ENCODE data around the gene FER. TPM values are rescaled to one million over a fixed set of nuclear protein-coding genes. Genes with fewer than 3 reads are reported as not detected.

FER gene
- total RNA-seq, 2 experiments from 2014 or later = 9.4 to 10.0 TPM

GRCh38 chr5:109143031-109143430 lies 395.3 kb downstream of the FER start:
- no peak for DNase-seq (ENCODE audit: low spot score)
- no peaks in the 10 kb centered on the region for H4K20me1 ChIP-seq (ENCODE audit: insufficient read depth, low read length)
- H3K4me2 ChIP-seq (ENCODE audit: low read length) = no peak overlapping the region
- no peaks in the 10 kb centered on the region for H3K9me3 ChIP-seq (ENCODE audit: low read length)
- no peaks in the 10 kb centered on the region for H3K36me3 ChIP-seq (ENCODE audit: insufficient read depth, low read length)
- no peak overlapping the region for H3K27ac ChIP-seq (ENCODE audit: low read depth, low read length, poor library complexity, severe bottlenecking)
- TF ChIP-seq CTCF (conservative IDR thresholded peaks at IDR 0.05; ENCODE audit: low read length) = no peak
- no peak for TF ChIP-seq EZH2phosphoT487 (IDR thresholded peaks at IDR 0.05; ENCODE audit: borderline replicate concordance, low read depth, low read length)
- no peak overlapping the region for H2AFZ ChIP-seq (ENCODE audit: low read length)
- H3K79me2 ChIP-seq (ENCODE audit: insufficient read depth, low read depth, low read length) = no peaks in the 10 kb centered on the region
- no peak overlapping the region for H3K4me3 ChIP-seq (ENCODE audit: low read depth, low read length, poor library complexity, severe bottlenecking)
- POLR2A ChIA-PET = no interaction called here
- BruUV-seq (replicated peaks) = no TSS peak
- H3K9me2 ChIP-seq (ENCODE audit: insufficient read depth, low read length) = no peaks in the 10 kb centered on the region
- intact Hi-C loops (cut with micrococcal nuclease; ENCODE audit: unreplicated experiment) = no loop called here
- CTCF ChIA-PET (ENCODE audit: unreplicated experiment) = no interaction called here
- H3K4me1 ChIP-seq (ENCODE audit: insufficient read depth, low read length, poor library complexity, severe bottlenecking) = no peaks in the 10 kb centered on the region

GRCh38 chr5:109145139-109145538 lies 397.4 kb downstream of the FER start:
- CTCF ChIA-PET (ENCODE audit: unreplicated experiment) = no interaction called here

More at GRCh38 chr5:109145139-109145538, 397.4 kb downstream of the FER start:
- Histone ChIP-seq H3K9me2 (ENCODE audit: insufficient read depth, low read length) (no peaks in the 10 kb centered on the region), H3K9me3 (ENCODE audit: low read length) (no peaks in the 10 kb centered on the region), H3K27ac (ENCODE audit: low read depth, low read length, poor library complexity, severe bottlenecking) (no peak overlapping the region), H4K20me1 (ENCODE audit: insufficient read depth, low read length) (no peaks in the 10 kb centered on the region), H3K36me3 (ENCODE audit: insufficient read depth, low read length) (no peaks in the 10 kb centered on the region), H2AFZ (ENCODE audit: low read length) (no peak overlapping the region), H3K4me1 (ENCODE audit: insufficient read depth, low read length, poor library complexity, severe bottlenecking) (no peaks in the 10 kb centered on the region), H3K4me2 (ENCODE audit: low read length) (no peak overlapping the region), H3K79me2 (ENCODE audit: insufficient read depth, low read depth, low read length) (no peaks in the 10 kb centered on the region), H3K4me3 (ENCODE audit: low read depth, low read length, poor library complexity, severe bottlenecking) (no peak overlapping the region)
- no peak for TF ChIP-seq EZH2phosphoT487 (IDR thresholded peaks at IDR 0.05; ENCODE audit: borderline replicate concordance, low read depth, low read length)
- TF ChIP-seq CTCF (conservative IDR thresholded peaks at IDR 0.05; ENCODE audit: low read length) = no peak
- no TSS peak for BruUV-seq (replicated peaks)
- POLR2A ChIA-PET = interaction anchor here (0.6 to 0.7 kb wide), 2 partner anchors 827 to 1784 kb away, joined by 3 to 4 read pairs; no protein-coding TSS in a partner anchor
- no peak for DNase-seq (ENCODE audit: low spot score)
- intact Hi-C loops (cut with micrococcal nuclease; ENCODE audit: unreplicated experiment) = no loop called here

Data from OCI-LY7 (cell line).